Left renal cortex interstitium (tissue), 4 donors: ENCODE data around the gene CLPSL2. TPM values are rescaled to one million over a fixed set of nuclear protein-coding genes. Genes with fewer than 3 reads are reported as not detected.

Experiments
- DNase-seq, 4 donors: peaks; one replicate each; pipeline ENCODE4 v3.0.0-alpha.2; 2013; ENCODE audit warnings: low read depth in 4 of 4, low spot score in 2 of 4, missing footprints in 1 of 4
- polyA plus RNA-seq, 4 donors: library from polyadenylated mRNA; unstranded; fragments of 120-200 nt; gene quantifications; one replicate each; pipeline ENCODE4 v1.2.1, GENCODE V29; 2013; ENCODE audit not compliant: insufficient read length in 4 of 4

CLPSL2 gene
- polyA plus RNA-seq, 4 donors, result 0.52 TPM; not detected in 3

DNA sequence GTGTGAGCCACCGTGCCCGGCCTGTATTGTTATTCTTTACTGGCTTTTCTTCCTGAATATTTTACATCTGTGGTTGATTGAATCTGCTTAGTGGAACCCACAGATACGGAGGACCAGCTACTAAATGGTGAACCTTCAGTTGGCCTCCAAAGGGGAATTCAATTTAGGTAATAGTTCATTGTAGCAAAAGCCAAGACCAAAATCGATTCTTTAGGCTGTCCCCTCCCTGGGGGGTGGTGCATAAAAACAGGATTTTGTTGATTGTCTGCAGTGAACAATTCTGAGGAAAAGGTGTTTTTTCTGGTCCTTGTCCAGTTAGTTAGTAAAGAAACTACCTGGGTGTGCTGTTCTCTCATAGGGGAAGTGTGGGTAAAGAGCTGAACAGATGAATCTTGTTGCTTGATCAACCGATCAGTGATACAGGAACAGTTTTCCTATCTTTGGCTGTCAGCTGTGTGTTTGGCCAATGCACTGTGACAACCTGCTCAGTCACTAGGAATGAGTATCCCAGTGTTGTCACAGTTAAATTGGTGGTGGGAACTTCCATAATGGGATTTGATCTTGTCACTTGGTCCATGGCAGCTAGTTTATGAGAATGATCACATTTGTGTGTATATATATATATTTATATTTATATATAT lies 48.3 kb downstream of the CLPSL2 start:
- no peak for DNase-seq

Other genes with a start within 250 kb of the CLPSL2 start
- 10 to 100 TPM; 24.1 to 27.8 (median 25.8) TPM for gene FKBP5, start 87.7 kb upstream of the CLPSL2 start, polyA plus RNA-seq
- 1 to 10 TPM in 2 of 4 donors, under 1 TPM in 2; 0.56 to 1.7 (median 1.1) TPM for gene ARMC12, start 39.6 kb upstream of the CLPSL2 start, polyA plus RNA-seq
- 1 to 10 TPM in 1 of 4 donors, under 1 TPM in 2, not detected in 1; 0.60 to 1.1 (median 0.73) TPM for gene CLPSL1, start 4.4 kb downstream of the CLPSL2 start, polyA plus RNA-seq
- under 1 TPM in 2 of 4 donors, not detected in 2; 0.30 to 0.39 TPM for gene CLPS, start 20.7 kb downstream of the CLPSL2 start, polyA plus RNA-seq
- under 1 TPM in 3 of 4 donors, not detected in 1; 0.07 to 0.36 (median 0.08) TPM for gene LHFPL5, start 28.8 kb downstream of the CLPSL2 start, polyA plus RNA-seq
- 10 to 100 TPM; 43.3 to 56.8 (median 48.8) TPM for gene SRPK1, start 144.5 kb downstream of the CLPSL2 start, polyA plus RNA-seq
- under 1 TPM; 0.22 to 0.68 (median 0.35) TPM for gene SLC26A8, start 248.0 kb downstream of the CLPSL2 start, polyA plus RNA-seq